NOMO-1 (cell line): Measurements from ENCODE around the gene CLNK.
"Not testable (repeated sequence)": the region's sequence is repeated elsewhere in the genome, so short reads cannot be mapped to it uniquely, and the experiment has no call there.

Source experiments
- DNase-seq, 2 experiments: peaks; one replicate each; lab custom pipeline; 2025; ENCODE audit not compliant: unreplicated experiment in 2 of 2; lab: John Stamatoyannopoulos, UW

CLNK gene

GRCh38 chr4:10614926-10615325 lies 69.6 kb downstream of the CLNK start:
- not testable (repeated sequence) for DNase-seq

DNA sequence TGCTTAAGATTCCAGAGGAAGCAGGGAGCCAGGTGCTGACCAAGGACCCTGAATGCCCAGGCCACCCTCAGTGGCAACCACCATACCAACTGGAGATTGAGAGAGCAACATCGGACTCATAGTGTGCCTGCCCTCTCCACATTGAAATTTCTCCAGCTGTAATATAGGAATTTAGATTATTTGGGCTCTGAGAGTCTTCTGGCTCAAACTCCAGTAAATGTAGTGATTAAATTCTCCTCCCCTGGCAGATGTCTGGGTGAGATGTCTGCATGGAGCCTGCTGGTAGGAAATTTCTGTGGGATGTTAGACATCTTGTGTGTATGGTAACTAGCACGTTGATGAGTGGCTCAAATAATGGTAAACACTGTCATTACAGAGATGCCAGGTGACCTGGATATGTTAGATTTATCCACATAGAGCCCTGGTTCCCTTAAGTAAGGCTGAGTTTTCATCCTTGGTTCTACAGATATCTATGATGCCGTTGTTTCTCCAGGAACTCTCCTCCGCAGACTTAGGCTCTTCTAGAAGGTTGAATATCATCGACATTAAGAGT lies 70.6 kb downstream of the CLNK start:
- DNase-seq: no peak

- no peak for DNase-seq
Measured at GRCh38 chr4:10612476-10612875, 72.1 kb downstream of the CLNK start.

DNA sequence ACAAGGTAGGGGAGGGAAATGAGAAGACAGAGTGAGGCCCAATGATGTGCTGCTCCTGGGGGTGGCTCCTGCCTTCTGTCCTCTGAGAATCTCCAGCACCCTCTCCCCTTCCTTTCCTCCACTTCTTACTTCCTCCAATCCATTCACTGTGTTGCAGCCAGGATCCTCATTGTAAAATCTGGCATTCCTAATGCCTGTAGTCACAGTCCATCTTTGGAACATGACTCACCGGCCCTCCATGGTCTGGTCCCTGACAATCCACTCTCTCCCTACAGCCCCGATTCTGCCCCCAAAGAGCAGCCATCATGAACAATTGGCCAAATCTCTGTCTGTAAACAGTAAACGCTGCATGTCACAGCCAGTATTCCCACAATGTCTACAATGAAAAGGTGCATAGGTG lies 72.9 kb downstream of the CLNK start:
- DNase-seq: no peak

DNA sequence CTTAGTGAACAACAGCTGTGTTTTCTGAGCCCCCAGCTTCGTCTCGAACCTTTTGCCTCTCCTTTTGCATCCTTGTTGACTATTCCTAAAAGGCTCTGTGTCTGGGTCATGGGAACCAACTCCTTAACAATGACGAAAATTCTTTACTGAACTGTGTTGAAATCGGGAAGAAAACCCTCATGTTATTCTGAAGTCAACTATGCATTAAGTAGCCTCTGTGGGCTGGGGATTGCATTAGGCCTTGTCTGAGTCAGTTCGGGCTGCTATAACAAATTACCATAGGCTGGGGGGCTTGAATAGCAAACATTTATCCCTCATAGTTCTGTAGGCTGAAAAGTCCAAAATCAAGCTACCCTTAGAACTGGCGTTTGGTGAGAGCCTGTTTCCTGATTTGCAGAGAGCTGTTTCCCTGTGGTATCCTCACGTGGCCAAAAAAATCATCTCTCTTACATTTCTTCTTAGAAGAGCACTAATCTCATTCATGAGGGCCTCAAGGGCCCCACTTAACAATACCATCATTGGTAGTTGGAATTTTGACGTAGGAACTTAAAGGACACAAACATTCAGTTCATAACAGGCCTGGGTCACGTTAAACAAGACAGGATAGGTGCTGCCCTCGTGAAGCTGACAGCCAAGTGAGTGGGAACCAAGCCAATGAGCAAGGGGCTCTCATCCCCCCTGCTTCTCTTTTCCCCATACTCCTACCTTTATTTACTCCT lies 75.9 kb downstream of the CLNK start:
- no peak for DNase-seq

GRCh38 chr4:10607206-10607605 lies 77.4 kb downstream of the CLNK start:
- DNase-seq: no peak

DNA sequence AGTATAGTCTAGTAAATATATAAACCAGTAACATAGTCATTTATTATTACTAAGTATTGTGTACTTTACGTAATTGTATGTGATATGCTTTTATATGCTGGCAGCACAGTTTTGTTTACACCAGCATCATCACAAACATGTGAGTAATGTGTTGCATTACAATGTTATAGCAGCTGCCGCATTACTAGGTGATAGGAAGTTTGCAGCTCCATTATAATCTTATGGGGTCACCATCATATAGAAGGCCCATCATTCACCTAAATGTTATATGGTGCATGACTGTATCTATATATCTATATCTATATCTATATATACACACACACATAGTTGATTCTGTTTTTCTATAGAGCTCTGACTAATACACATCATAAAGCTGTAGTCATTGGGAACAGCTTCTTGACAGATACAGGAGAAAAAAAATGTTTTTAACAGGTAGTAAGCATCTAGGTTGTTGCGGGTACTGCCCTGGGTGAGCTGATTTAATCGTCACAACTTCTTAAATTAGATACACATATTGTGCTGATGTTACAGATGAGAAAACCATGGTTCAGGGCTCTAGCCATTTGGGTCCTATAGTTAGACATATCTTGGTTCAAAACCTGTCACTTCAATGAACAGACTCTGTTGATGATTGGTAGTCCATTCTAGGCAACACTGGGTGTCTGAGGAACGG lies 77.9 kb downstream of the CLNK start:
- DNase-seq: no peak

DNA sequence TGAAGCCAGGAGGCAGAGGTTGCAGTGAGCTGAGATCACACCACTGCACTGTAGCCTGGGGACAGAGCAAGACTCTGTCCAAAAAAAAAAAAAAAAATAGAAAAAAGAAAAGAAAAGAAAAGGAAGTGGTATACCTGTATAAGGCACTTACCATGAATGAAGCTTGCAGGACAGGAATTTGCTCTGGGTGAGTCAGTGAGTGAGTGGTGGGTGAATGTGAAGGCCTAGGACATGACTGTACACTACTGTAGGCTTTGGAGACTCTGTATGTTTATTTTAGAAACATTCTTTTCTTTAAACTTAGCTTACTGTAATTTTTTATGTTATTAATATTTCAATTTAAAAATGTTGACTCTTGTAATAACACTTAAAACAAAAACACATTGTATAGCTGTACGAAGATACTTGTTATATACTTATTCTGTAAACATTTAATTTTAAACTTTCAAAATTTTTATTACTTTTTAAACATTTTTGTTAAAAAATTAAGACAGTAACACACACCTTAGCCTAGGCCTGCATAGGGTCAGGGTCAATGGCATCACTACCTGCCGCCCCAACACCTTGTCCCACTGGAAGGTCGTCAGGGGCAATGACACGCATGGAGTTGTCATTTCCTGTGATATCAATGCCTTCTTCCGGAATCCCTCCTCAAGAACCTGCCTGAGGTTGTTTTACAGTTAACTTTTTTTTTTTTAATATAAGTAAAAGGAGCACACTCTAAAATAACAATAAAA lies 78.7 kb downstream of the CLNK start:
- no peak for DNase-seq

- no peak for DNase-seq
Measured at GRCh38 chr4:10605031-10605430, 79.5 kb downstream of the CLNK start.

DNA sequence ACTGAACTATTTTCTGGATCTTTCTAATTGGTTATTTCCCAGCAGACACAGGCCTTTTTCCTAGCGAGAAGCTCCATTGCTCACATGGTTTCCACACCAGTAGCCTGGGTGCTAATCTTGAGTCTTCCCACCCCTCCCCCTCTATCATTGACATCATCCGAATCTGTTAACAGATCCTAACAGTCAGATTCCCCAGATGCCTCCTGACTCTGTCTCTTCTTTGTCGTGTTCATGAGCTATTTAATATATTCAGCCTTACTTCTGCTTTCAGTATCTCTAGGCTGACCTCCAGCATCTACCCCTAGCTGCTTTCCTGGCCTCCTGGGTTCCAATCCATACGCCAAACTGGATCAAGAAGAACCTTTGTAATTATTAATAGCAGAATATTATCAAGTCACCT lies 85.0 kb downstream of the CLNK start:
- DNase-seq: peak in 1 of 2 experiments; percentile 20

DNA sequence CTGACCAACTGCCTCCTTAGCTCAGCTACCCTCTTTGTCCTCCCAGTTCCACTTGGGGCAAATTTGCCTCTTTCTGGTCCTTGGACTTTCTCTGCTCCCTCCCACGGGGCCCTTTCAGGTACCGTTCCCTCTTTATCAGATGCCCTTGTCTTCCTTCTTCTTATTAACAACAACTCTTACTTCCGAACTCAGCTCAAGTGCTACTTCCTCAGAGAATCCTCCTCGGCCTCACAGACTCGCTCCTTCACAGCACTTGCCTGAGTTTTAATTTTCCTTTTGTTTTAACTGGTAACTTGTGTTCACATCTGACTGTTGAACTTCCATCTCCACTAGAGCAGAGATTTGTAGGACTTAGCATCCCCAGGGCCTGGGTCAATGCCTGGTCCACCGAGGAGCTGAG lies 85.7 kb downstream of the CLNK start:
- DNase-seq: no peak

DNA sequence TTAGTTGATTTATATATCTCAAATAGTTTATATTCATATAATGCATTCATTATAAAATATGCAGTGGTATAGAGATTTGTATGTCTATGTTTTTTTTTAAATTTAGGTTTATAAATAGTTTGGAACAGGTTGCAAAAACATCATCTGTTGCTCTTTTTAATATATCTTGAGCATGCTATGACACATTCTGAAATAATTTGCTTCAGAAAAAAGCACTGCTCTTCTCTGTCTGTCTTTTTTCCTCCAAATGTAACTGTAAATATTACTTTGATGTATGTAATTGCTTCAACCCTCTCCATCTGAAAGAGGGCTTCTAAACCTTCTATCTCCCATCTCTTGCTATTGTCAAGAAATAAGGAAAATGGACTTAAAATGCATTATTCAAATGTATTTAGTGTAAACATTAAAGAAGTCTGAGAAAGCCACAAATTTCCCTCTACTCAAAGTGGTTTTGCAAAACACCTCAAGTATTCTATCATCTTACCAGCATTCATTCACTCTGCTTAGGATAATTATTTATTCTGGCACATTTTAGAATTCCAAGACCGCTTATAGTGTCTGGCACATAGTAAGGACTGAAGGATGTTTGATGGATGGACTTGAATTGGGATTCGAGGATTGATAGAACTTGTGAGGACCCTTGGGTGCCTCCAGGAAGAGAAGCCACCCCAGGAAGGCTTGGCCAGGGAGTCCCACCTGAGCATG lies 87.8 kb downstream of the CLNK start:
- DNase-seq: no peak

- no peak for DNase-seq
Measured at GRCh38 chr4:10593130-10593529, 91.4 kb downstream of the CLNK start.

DNA sequence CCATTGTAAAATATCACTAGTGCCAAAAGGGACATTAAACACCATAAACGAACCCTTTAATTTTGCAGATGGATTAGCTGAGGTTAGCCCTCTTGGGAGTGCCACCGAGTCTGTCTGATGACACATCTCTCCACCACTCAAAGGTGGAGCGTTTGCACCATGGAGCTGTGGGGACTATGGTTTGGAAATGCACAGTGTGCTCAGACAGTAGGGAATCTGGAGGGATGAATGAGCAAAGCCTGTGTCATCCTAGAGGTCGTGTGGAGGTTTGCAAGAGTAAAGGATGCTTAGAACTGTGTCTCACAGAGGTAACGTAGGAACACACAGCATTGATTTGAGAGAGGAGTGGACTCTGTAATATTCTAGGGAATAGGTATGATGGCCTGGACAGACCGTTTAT lies 93.7 kb downstream of the CLNK start:
- no peak for DNase-seq

GRCh38 chr4:10589799-10590198 lies 94.8 kb downstream of the CLNK start:
- no peak for DNase-seq

- no peak for DNase-seq
Measured at GRCh38 chr4:10589321-10589720, 95.2 kb downstream of the CLNK start.

DNA sequence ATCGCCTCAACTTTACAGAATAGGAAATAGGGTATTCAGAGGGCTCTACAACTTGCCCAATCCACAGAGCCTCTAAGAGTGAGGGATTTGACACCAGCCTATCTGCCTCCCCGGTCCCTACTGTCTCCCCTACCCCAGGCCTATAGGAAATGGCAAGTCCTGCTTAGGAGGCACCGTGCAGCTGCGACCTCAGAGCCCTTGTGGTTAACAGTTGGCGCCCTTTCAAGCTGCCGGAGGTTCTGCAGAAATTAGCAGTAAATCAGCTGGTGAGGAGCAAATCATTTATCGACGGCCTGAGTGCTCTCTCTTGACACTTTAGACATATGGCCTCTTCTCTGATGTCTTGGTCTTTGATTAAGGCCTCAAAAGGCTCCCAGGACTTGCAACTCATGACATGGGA lies 96.9 kb downstream of the CLNK start:
- DNase-seq: no peak

GRCh38 chr4:10587296-10587695 lies 97.3 kb downstream of the CLNK start:
- DNase-seq: no peak

DNA sequence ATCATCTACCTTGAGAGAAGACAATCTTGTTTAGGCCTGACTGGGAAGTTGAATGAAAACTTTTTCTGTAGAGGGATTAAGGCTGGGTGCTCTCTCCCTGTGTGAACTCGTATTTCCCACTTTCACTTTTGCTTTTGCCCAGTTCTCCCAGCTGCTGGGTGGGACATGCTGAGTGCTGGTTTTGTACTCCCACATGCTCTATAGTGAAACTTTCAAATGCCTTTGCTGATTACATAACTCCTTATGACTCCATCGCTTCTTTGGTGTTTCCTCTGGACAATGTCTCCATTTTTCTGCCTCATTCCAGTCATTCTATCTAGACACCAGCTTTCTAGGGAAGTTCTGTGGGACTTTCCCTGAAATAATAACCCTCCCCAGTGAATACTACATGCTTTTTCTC lies 100.5 kb downstream of the CLNK start:
- peak; percentile 6 to 14 for DNase-seq

DNA sequence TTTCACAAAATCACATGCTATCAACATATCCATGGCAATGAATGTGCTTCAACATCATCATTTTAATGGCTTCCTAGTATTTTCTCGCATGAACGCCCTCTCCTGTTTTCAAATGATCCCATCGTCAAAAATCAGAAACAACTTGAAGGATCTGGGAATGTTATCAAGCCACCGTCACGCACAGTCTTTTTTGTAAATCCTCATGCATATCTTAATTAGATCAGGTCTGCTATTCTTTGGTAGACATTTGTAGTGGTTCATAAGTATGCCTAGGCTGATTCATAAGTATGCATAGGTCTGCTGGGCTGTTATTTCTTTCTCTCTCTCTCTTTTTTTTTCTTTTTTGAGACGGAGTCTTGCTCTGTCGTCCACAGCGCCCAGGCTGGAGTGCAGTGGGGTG lies 101.6 kb downstream of the CLNK start:
- no peak for DNase-seq

GRCh38 chr4:10582059-10582686 lies 102.4 kb downstream of the CLNK start:
- no peak for DNase-seq
